HFF-Myc (cell line): ENCODE data around the gene PAWR.
"Not testable (repeated sequence)": the region's sequence is repeated elsewhere in the genome, so short reads cannot be mapped to it uniquely, and the experiment has no call there.

Experiments used
- DNase-seq: peaks from one replicate; pipeline ENCODE4 v3.0.0-alpha.2; 2011; ENCODE audit warnings: low read depth; ENCODE audit errors: extremely low read depth
- H3K4me3 ChIP-seq: replicated peaks from 2 replicates; pipeline ENCODE4 v1.5.1; 2011; ENCODE audit warnings: low read depth, mild to moderate bottlenecking, control low read depth, low read length
- TF ChIP-seq, protein P1 (sequence below): IDR thresholded peaks from 2 replicates; pipeline ENCODE4 v1.5.1; 2012; ENCODE audit warnings: mild to moderate bottlenecking, low read depth, low read length, control low read depth; ENCODE audit errors: missing control alignments

PAWR gene

DNA sequence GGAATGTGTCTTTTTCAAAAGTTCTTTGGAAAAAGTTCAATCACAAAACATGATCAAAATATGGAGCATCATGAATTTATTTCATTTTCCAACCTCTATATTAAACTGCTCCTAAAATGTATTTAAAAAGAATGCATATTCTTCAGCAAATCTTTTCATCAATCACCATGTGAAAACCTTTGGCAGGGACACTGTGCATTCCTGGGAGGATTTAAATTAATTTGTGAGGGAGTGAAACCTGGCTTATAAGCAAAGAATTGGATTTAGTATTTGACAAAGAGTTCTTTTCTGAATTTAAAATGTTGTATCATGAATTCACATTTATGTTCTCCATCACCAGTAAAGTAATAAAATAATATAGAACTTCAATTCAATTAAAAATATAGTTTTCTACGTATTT lies 38.2 kb downstream of the PAWR start:
- TF ChIP-seq, protein P1, sequence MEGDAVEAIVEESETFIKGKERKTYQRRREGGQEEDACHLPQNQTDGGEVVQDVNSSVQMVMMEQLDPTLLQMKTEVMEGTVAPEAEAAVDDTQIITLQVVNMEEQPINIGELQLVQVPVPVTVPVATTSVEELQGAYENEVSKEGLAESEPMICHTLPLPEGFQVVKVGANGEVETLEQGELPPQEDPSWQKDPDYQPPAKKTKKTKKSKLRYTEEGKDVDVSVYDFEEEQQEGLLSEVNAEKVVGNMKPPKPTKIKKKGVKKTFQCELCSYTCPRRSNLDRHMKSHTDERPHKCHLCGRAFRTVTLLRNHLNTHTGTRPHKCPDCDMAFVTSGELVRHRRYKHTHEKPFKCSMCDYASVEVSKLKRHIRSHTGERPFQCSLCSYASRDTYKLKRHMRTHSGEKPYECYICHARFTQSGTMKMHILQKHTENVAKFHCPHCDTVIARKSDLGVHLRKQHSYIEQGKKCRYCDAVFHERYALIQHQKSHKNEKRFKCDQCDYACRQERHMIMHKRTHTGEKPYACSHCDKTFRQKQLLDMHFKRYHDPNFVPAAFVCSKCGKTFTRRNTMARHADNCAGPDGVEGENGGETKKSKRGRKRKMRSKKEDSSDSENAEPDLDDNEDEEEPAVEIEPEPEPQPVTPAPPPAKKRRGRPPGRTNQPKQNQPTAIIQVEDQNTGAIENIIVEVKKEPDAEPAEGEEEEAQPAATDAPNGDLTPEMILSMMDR, result no peak
- no peak for DNase-seq
- no peak overlapping the region for H3K4me3 ChIP-seq

DNA sequence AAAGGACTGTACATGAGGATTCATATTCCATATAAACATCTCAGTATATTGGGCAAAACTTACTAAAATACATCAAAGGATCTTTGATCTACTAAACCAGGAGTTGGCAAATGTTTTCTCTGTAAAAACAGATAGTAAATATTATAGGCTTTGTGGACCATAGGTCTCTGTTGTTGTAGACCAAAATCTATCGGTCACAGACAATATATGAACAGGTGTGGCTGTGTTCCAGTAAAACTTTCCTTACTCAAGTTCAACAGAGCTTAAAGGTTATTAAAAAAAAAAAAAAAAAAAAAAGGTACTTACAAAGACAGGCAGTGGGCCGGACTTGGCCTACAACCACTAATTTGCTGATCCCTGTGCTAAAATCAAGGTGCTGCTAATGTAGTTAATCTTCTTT lies 40.3 kb downstream of the PAWR start:
- TF ChIP-seq, protein P1, result no peak
- DNase-seq, result no peak

DNA sequence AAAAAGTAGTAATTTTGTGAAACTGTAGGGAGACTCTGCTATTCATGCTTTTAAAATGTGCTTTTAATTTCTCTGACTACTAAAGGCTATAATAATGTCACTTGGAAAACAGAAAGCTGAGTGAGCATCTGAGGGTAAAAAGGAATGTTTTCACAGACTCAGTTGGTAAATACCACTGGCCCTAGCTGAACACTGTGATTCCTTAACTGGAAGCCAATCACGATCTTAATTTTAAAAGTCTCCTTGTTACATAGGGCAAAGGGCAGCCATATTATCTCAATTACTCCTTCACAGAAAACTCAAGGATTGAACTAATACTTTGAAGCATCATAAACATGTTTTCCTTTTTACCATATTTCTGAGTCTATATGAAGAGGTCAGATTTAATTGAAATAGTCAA lies 41.9 kb downstream of the PAWR start:
- TF ChIP-seq, protein P1, result no peak
- H3K4me3 ChIP-seq, result no peak overlapping the region
- DNase-seq, result no peak

More for the DNA sequence above, 40.3 kb downstream of the PAWR start:
- no peak overlapping the region for H3K4me3 ChIP-seq

DNA sequence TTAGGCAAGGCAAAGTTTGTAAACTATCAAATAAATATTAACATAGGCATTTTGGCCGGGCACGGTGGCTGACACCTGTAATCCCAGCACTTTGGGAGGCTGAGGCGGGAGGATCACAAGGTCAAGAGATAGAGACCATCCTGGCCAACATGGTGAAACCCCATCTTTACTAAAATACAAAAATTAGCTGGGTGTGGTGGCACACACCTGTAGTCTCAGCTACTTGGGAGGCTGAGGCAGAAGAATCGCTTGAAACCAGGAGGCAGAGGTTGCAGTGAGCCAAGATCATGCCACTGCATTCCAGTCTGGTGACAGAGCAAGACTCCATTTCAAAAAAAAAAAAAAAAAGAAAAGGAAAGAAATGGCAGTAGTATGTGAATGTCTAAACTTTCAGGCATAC lies 43.9 kb downstream of the PAWR start:
- not testable (repeated sequence) for H3K4me3 ChIP-seq, DNase-seq

DNA sequence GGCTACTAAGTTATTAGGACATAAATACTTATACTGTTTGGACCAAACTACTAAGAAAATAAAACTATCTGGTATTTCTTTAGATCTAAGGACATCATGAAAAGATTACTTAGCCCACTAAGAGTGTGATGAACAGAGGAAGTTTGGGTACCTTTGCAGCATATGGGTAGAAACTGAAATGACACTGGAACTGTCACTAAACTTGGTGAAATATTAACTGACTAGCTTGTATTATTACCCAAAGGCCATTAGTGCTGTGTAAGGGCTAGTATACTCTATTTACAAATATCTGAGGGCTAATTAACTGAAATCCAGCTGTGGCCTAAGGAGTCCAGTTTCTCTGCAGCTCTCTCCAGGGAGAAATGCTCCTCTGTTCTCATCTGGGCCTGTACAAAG lies 45.5 kb downstream of the PAWR start:
- no peak overlapping the region for H3K4me3 ChIP-seq
- no peak for DNase-seq
- TF ChIP-seq, protein P1, result no peak

DNA sequence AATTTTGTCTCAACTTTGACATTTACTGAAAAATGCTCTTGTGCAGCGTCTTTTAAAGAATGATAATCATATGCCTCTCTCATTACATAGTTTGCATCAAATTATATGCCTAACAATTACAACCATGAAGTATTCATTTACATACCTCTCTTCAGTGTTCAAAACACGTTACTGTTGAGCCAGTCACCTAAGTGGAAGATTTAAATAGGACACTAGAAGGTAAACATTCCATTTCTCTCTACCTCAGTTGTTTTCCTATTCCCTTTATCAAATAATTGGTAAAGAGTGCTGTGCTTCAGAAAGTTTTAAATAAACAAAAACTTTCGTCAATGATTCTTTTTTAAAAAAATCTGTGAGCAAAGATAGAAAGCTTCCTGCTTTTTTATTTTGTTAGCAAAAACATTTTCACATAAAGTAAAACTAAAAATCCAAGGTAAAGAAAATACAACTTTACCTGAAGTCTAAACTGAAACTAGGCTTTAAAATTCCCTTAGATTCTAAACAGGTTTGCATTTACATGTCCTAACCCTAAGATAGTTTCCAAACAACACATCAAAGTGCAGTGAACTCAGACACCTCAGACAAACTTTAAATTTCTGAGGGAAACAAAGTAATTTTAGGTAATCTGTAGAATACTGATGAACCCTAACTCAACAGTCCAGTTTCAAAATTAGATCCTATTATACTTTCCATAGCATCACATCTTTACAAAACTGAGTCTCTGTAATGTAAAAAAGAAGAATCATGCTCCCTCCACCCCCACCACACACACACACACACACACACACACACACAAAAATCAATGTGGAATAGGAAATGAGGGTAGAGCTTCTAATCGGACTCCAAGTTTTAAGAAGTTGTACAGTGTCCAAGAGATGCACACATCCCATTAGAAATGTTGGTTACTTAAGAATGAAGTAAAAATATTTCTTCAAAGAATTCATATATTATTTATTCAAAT lies 46.2 kb downstream of the PAWR start:
- H3K4me3 ChIP-seq, result no peak overlapping the region
- TF ChIP-seq, protein P1, result no peak
- DNase-seq, result no peak

DNA sequence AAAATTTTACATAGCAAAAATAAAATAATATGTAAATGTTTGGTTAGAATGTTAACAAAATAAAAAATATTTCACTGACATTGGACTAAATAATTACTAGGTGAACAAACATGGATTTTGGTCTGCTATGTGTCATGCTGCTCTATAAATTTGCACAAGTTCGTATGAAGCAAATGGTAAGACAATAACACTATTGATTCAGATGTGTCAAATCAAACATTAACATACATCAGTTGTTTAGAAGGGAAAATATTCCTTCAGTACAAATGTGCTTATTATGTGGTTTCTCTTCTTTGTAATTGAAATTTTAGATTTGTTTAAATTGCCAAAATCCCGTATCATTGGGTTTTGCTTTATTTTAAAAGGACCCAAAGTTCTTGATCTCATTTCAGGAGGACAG lies 46.9 kb downstream of the PAWR start:
- TF ChIP-seq, protein P1, result no peak
- no peak for DNase-seq
- no peak overlapping the region for H3K4me3 ChIP-seq
